Measurements from ENCODE around the gene ST6GALNAC5.

Gene ST6GALNAC5

DNA sequence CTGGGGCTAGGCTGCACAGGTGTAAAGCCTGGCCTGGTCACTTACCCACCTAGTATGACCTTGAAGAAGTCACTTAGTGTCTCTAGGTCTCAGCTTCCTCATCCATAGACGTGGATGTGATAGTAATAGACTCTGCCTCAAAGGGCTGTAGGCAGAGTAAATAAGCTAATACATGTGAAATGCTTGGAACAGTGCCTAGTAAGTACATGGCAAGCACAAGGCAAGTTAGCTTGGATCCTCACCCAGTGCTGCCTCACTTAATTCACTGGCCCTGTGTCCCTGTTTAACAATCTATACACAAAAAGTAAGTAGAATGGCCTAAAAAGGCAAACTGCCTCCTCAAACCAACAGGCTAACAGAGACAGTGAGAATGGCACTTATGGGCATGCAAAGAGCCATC is 184.1 kb downstream of the ST6GALNAC5 start:
- TF ChIP-seq, protein P1, sequence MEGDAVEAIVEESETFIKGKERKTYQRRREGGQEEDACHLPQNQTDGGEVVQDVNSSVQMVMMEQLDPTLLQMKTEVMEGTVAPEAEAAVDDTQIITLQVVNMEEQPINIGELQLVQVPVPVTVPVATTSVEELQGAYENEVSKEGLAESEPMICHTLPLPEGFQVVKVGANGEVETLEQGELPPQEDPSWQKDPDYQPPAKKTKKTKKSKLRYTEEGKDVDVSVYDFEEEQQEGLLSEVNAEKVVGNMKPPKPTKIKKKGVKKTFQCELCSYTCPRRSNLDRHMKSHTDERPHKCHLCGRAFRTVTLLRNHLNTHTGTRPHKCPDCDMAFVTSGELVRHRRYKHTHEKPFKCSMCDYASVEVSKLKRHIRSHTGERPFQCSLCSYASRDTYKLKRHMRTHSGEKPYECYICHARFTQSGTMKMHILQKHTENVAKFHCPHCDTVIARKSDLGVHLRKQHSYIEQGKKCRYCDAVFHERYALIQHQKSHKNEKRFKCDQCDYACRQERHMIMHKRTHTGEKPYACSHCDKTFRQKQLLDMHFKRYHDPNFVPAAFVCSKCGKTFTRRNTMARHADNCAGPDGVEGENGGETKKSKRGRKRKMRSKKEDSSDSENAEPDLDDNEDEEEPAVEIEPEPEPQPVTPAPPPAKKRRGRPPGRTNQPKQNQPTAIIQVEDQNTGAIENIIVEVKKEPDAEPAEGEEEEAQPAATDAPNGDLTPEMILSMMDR (IDR thresholded peaks at IDR 0.05; ENCODE audit: extremely low read depth, insufficient read depth, missing control alignments): no peak

DNA sequence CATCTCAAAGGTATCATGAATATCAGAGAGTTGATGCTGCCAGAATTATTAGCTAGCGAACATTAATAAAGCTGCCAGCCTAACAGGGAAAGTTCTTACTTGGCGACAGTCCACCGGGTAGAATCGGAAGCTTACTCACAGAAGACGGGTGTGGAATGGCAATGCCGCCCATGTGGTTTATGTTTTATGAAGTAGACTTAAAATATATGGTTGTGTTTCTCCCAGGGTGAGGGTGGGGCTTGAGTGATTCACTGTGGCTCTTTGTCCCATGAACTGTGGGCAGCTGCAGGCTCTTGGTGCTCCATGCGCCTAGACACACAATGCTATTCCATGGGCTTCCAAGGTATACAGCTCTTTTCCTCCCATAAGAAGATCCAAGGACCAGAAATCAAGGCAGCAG is 189.2 kb downstream of the ST6GALNAC5 start:
- in situ Hi-C loops (cut with MboI; ENCODE audit: low pct_unique_long_range_greater_than_20kb, low sequenced_read_pairs, unreplicated experiment): no loop called here
- TF ChIP-seq, protein P1 (IDR thresholded peaks at IDR 0.05; ENCODE audit: extremely low read depth, insufficient read depth, missing control alignments): no peak
- DNase-seq (ENCODE audit: low spot score): no peak

More for the DNA sequence above, 184.1 kb downstream of the ST6GALNAC5 start:
- DNase-seq (ENCODE audit: low spot score): no peak
- in situ Hi-C loops (cut with MboI; ENCODE audit: low pct_unique_long_range_greater_than_20kb, low sequenced_read_pairs, unreplicated experiment): no loop called here

DNA sequence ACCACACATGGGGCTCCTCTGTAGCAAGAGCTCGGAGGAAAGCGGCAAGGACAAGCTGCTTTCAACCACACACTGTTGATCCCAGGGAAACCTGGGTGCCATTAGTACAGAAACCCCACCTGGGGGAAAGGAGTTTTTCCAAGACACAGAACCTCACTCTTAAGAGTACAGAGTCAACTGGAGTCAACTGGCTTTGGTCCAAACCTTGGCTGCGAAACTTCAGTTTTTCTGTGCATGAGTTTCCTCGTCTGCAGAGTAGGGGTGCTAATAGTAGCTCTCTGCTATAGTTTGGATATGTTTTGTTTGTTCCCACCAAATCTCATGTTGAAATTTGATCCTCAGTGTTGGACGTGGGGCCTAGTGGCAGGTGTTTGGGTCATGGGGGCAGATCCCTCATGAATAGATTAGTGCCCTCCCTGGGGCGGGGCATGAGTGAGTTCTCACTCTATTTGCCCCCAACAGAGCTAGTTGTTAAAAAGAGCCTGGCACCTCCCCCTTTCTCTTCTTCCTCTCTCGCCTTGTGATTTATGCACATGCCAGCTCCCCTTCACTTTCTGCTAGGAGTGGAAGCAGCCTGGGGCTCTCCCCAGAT is 190.8 kb downstream of the ST6GALNAC5 start:
- in situ Hi-C loops (cut with MboI; ENCODE audit: low pct_unique_long_range_greater_than_20kb, low sequenced_read_pairs, unreplicated experiment): no loop called here
- no peak for DNase-seq (ENCODE audit: low spot score)
- TF ChIP-seq, protein P1 (IDR thresholded peaks at IDR 0.05; ENCODE audit: extremely low read depth, insufficient read depth, missing control alignments): no peak

DNA sequence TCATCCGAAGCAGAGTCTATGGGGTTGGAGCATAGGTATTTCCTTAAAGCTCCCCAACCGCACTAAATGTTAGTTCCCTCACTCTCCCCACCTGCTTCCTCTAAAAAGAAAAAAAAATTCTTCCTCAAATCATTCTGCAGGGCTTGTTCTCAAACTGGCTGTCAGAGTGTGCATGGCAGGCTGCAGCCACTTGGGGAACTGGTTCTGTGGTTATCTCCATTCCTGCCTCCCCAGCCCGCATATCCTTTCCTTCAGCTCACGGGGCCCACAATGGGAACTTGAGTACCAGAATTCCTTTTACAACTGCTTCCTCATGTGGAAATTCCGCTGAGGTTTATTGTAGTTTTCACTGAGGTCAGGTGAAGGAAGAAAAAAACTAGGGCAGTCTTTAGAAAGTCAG is 192.7 kb downstream of the ST6GALNAC5 start:
- TF ChIP-seq, protein P1 (IDR thresholded peaks at IDR 0.05; ENCODE audit: extremely low read depth, insufficient read depth, missing control alignments): no peak
- in situ Hi-C loops (cut with MboI; ENCODE audit: low pct_unique_long_range_greater_than_20kb, low sequenced_read_pairs, unreplicated experiment): no loop called here
- no peak for DNase-seq (ENCODE audit: low spot score)

DNA sequence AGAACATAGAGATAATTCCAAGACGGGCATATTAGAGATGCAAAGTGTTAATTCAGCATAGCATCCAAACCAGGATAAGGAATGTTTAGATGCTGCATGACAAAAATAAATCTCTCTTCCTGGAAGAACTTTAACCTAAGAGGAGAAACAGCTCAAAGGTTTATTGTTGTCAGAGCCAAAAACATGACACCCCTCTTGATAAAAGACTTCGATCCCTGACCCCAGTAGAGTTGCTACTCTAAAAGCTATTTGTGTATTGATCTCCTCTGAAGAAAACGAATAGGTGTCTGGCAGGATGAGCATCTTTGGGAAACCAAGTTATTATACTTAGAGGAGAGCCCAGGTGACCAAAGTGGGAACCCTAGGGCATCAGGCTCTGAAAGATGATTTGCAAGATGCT is 193.9 kb downstream of the ST6GALNAC5 start:
- in situ Hi-C loops (cut with MboI; ENCODE audit: low pct_unique_long_range_greater_than_20kb, low sequenced_read_pairs, unreplicated experiment): no loop called here
- TF ChIP-seq, protein P1 (IDR thresholded peaks at IDR 0.05; ENCODE audit: extremely low read depth, insufficient read depth, missing control alignments): no peak

DNA sequence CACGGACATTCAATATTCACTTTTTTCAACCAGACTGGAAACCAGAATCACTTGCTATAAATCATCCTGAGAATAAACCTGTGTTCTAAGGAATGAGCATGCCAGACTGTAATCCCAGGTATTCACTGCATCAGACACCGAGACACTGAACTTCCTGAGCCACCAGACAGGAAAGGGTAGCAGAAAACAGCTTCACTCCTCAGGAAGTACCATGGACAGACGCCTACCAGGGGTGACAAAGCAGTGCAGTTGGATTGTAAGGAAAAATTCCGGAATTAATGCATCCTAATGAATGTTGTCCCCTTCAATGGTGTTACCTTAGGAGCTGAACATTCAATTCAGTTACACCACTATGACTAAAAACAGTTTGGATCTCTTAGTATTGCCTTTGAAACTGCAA is 195.8 kb downstream of the ST6GALNAC5 start:
- TF ChIP-seq, protein P1 (IDR thresholded peaks at IDR 0.05; ENCODE audit: extremely low read depth, insufficient read depth, missing control alignments): no peak
- no peak for DNase-seq (ENCODE audit: low spot score)
- in situ Hi-C loops (cut with MboI; ENCODE audit: low pct_unique_long_range_greater_than_20kb, low sequenced_read_pairs, unreplicated experiment): no loop called here

More for the DNA sequence above, 193.9 kb downstream of the ST6GALNAC5 start:
- DNase-seq (ENCODE audit: low spot score): no peak
